WTC11 (cell line): ENCODE measurements around the gene SLC16A14. TPM values are rescaled to one million over a fixed set of nuclear protein-coding genes. Genes with fewer than 3 reads are reported as not detected.

Source experiments
- total RNA-seq: library from RNA; stranded (reverse); gene quantifications from 3 replicates; pipeline ENCODE4 v1.2.3, GENCODE V29; 2021

Gene SLC16A14
- total RNA-seq, 1 experiment from 2014 or later, result 1.7 TPM

Other genes starting within 250 kb of the SLC16A14 start
- gene TRIP12, start 146.9 kb downstream of the SLC16A14 start, total RNA-seq, result 146 to 152 TPM (median 149 TPM) in 3 replicates
- gene FBXO36, start 146.4 kb downstream of the SLC16A14 start, total RNA-seq, result 4.0 to 5.3 TPM (median 4.6 TPM) in 3 replicates
- 4.2 to 5.7 TPM (median 4.9 TPM) in 3 replicates for gene SP110, start 151.1 kb upstream of the SLC16A14 start, total RNA-seq
- 0.16 to 0.66 TPM (median 0.37 TPM) in 3 replicates for gene SP140, start 156.8 kb upstream of the SLC16A14 start, total RNA-seq